ENCODE measurements around the gene DYNC1LI1.

DYNC1LI1 gene

GRCh38 chr3:32502118-32502945 is 68.3 kb downstream of the DYNC1LI1 start, which contains the start of gene CMTM6:
Gene CMTM6, minus strand, starts transcription at chr3:32502852. Its CDS starts 107 bp downstream, at chr3:32502745.
- no peak for DNase-seq (ENCODE audit: low read depth)
- TF ChIP-seq, protein P1, sequence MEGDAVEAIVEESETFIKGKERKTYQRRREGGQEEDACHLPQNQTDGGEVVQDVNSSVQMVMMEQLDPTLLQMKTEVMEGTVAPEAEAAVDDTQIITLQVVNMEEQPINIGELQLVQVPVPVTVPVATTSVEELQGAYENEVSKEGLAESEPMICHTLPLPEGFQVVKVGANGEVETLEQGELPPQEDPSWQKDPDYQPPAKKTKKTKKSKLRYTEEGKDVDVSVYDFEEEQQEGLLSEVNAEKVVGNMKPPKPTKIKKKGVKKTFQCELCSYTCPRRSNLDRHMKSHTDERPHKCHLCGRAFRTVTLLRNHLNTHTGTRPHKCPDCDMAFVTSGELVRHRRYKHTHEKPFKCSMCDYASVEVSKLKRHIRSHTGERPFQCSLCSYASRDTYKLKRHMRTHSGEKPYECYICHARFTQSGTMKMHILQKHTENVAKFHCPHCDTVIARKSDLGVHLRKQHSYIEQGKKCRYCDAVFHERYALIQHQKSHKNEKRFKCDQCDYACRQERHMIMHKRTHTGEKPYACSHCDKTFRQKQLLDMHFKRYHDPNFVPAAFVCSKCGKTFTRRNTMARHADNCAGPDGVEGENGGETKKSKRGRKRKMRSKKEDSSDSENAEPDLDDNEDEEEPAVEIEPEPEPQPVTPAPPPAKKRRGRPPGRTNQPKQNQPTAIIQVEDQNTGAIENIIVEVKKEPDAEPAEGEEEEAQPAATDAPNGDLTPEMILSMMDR (IDR thresholded peaks at IDR 0.05; ENCODE audit: low read depth, low read length, missing control alignments) = no peak
- H3K4me3 ChIP-seq (ENCODE audit: low read depth, low read length) = peak within 1 kb of the TSS; percentile 76

GRCh38 chr3:32501783-32502117 is 68.9 kb downstream of the DYNC1LI1 start:
- TF ChIP-seq, protein P1 (IDR thresholded peaks at IDR 0.05; ENCODE audit: low read depth, low read length, missing control alignments) = no peak
- peak overlapping the region; percentile 76 for H3K4me3 ChIP-seq (ENCODE audit: low read depth, low read length)
- no peak for DNase-seq (ENCODE audit: low read depth)

GRCh38 chr3:32500880-32501782 is 69.5 kb downstream of the DYNC1LI1 start:
- DNase-seq (ENCODE audit: low read depth) = no peak
- peak overlapping the region; percentile 76 for H3K4me3 ChIP-seq (ENCODE audit: low read depth, low read length)
- TF ChIP-seq, protein P1 (IDR thresholded peaks at IDR 0.05; ENCODE audit: low read depth, low read length, missing control alignments) = no peak

- no peak for DNase-seq (ENCODE audit: low read depth)
- no peak overlapping the region for H3K4me3 ChIP-seq (ENCODE audit: low read depth, low read length)
- TF ChIP-seq, protein P1 (IDR thresholded peaks at IDR 0.05; ENCODE audit: low read depth, low read length, missing control alignments) = no peak
Observed at GRCh38 chr3:32500231-32500630, 70.4 kb downstream of the DYNC1LI1 start.

- no peak overlapping the region for H3K4me3 ChIP-seq (ENCODE audit: low read depth, low read length)
- DNase-seq (ENCODE audit: low read depth) = no peak
- TF ChIP-seq, protein P1 (IDR thresholded peaks at IDR 0.05; ENCODE audit: low read depth, low read length, missing control alignments) = no peak
Observed at GRCh38 chr3:32499585-32499984, 71.1 kb downstream of the DYNC1LI1 start.

- TF ChIP-seq, protein P1 (IDR thresholded peaks at IDR 0.05; ENCODE audit: low read depth, low read length, missing control alignments) = no peak
Observed at GRCh38 chr3:32498992-32499391, 71.7 kb downstream of the DYNC1LI1 start.

More at GRCh38 chr3:32498992-32499391, 71.7 kb downstream of the DYNC1LI1 start:
- DNase-seq (ENCODE audit: low read depth) = no peak
- no peak overlapping the region for H3K4me3 ChIP-seq (ENCODE audit: low read depth, low read length)

All from GM12864 (cell line).